Measurements from ENCODE around the gene SPINK2.

- TF ChIP-seq CTCF (conservative IDR thresholded peaks at IDR 0.05; ENCODE audit: low read length) (no peak), EZH2phosphoT487 (IDR thresholded peaks at IDR 0.05; ENCODE audit: borderline replicate concordance) (no peak)
Measured at GRCh38 chr4:56823933-56824600, 2.6 kb upstream of the SPINK2 start.

Measured in Loucy (cell line).